OCI-LY3 (cell line): ENCODE data around the gene VCL.

Experiments used
- H2AFZ ChIP-seq: fragments of 200-600, 300-600 bp; shearing (Covaris generic); 2 replicates; pipeline ENCODE4 v1.6.0; 2014; ENCODE audit warnings: antibody characterized with exemption, low read depth, low read length
- H3K27ac ChIP-seq: fragments of 200-600, 300-600 bp; sonication (generic); 2 replicates; pipeline ENCODE4 v1.5.1; 2014; ENCODE audit warnings: mild to moderate bottlenecking, low read length, moderate library complexity, mixed read lengths
- H3K27me3 ChIP-seq: fragments of 200-600, 300-600 bp; sonication (generic); 2 replicates; pipeline ENCODE4 v1.6.1; 2014; ENCODE audit warnings: low read depth, low read length, mixed read lengths
- H3K36me3 ChIP-seq: fragments of 200-600, 300-600 bp; sonication (generic); replicated peaks from 2 replicates; pipeline ENCODE3; 2014; ENCODE audit warnings: low read depth, low read length, mixed read lengths
- H3K4me1 ChIP-seq: fragments of 300-600, 200-600 bp; sonication (generic); 2 replicates; pipeline ENCODE4 v1.6.1; 2014; ENCODE audit warnings: low read length, mixed read lengths
- H3K4me2 ChIP-seq: fragments of 200-600, 300-600 bp; sonication (generic); 2 replicates; pipeline ENCODE4 v1.6.1; 2014; ENCODE audit warnings: low read length, mixed read lengths
- H3K4me3 ChIP-seq: fragments of 300-600, 200-600 bp; sonication (generic); 2 replicates; pipeline ENCODE4 v1.5.1; 2014; ENCODE audit warnings: antibody characterized with exemption, mild to moderate bottlenecking, low read length, moderate library complexity
- H3K79me2 ChIP-seq: fragments of 300-600, 200-600 bp; shearing (Covaris generic); 2 replicates; pipeline ENCODE4 v1.6.1; 2014; ENCODE audit warnings: mild to moderate bottlenecking, low read length, mixed read lengths
- H3K9ac ChIP-seq: fragments of 300-600, 200-600 bp; shearing (Covaris generic); 2 replicates; pipeline ENCODE4 v1.6.0; 2014; ENCODE audit warnings: mild to moderate bottlenecking, low read length, moderate library complexity
- H3K9me3 ChIP-seq: fragments of 200-600, 300-600 bp; shearing (Covaris generic); 2 replicates; pipeline ENCODE4 v1.6.1; 2014; ENCODE audit warnings: low read length, mixed read lengths; ENCODE audit not compliant: insufficient read depth
- H4K20me1 ChIP-seq: fragments of 200-600, 300-600 bp; sonication (generic); 2 replicates; pipeline ENCODE4 v1.6.1; 2016; ENCODE audit warnings: low read length, mixed read lengths; ENCODE audit not compliant: insufficient read depth
- EZH2phosphoT487 ChIP-seq: fragments of 200-600 bp; shearing (Covaris generic); IDR thresholded peaks from 2 replicates; pipeline ENCODE4 v1.6.1; 2018; ENCODE audit warnings: antibody characterized with exemption, mixed run types, low read depth
- TF ChIP-seq, protein P1 (sequence below): fragments of 200-600, 300-600 bp; sonication (generic); IDR thresholded peaks from 2 replicates; pipeline ENCODE4 v1.5.1; 2014; ENCODE audit warnings: antibody characterized with exemption, low read length, low read depth

VCL gene

DNA sequence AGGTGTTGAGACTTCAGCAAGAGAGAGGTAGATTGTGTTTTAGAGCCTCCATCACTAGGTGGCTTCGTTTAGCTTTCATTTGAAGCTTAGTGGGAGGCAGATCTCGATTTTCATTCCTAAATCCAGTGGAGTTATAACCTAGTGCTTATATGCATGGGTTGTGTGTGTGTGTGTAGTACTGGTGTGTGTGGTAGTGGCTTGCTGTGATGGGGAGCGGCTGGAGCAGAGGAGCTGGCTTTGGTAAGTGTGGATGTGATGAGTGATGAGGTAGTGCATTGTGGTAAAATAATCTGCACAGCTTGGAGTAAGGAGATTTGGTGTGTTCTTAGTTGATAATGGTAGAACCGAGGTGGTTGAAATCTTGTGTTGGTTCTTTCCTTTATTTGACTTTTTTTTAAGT is 109.5 kb downstream of the VCL start:
- Histone ChIP-seq H3K79me2 (no peaks in the 10 kb centered on the region), H3K27ac (no peak overlapping the region), H2AFZ (no peak overlapping the region), H3K4me3 (no peak overlapping the region), H3K4me1 (no peaks in the 10 kb centered on the region), H3K9ac (no peak overlapping the region), H3K9me3 (no peaks in the 10 kb centered on the region), H3K4me2 (no peak overlapping the region), H3K36me3 (peaks cover 12% of the 10 kb centered on the region), H3K27me3 (no peaks in the 10 kb centered on the region), H4K20me1 (no peaks in the 10 kb centered on the region)
- TF ChIP-seq EZH2phosphoT487, result no peak
- TF ChIP-seq, protein P1, sequence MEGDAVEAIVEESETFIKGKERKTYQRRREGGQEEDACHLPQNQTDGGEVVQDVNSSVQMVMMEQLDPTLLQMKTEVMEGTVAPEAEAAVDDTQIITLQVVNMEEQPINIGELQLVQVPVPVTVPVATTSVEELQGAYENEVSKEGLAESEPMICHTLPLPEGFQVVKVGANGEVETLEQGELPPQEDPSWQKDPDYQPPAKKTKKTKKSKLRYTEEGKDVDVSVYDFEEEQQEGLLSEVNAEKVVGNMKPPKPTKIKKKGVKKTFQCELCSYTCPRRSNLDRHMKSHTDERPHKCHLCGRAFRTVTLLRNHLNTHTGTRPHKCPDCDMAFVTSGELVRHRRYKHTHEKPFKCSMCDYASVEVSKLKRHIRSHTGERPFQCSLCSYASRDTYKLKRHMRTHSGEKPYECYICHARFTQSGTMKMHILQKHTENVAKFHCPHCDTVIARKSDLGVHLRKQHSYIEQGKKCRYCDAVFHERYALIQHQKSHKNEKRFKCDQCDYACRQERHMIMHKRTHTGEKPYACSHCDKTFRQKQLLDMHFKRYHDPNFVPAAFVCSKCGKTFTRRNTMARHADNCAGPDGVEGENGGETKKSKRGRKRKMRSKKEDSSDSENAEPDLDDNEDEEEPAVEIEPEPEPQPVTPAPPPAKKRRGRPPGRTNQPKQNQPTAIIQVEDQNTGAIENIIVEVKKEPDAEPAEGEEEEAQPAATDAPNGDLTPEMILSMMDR, result no peak

DNA sequence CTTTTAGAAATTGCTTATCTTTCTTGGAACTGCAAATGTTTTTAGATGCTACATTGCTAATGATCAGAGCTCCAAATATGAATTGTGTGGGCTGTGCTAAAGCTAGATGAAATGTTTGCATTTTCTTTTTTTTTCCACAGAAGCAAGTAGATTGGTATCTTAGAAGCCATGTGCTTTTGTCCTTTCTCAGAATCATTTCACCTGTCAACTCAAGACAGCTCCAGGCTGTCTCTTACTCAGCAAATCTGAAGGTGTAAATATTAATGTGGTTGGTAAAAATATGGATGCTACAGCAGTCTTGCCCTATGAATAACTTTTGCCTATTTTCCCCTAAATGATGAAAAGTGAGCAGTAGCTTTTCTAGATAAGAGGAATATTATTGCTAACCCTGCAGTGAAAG is 111.5 kb downstream of the VCL start:
- Histone ChIP-seq H3K4me2 (no peak overlapping the region), H2AFZ (no peak overlapping the region), H3K27ac (no peak overlapping the region), H3K9ac (no peak overlapping the region), H3K27me3 (no peaks in the 10 kb centered on the region), H3K4me1 (no peaks in the 10 kb centered on the region), H4K20me1 (no peaks in the 10 kb centered on the region), H3K79me2 (no peaks in the 10 kb centered on the region), H3K4me3 (no peak overlapping the region), H3K9me3 (no peaks in the 10 kb centered on the region), H3K36me3 (peaks cover 14% of the 10 kb centered on the region)
- no peak for TF ChIP-seq EZH2phosphoT487
- TF ChIP-seq, protein P1, result no peak

DNA sequence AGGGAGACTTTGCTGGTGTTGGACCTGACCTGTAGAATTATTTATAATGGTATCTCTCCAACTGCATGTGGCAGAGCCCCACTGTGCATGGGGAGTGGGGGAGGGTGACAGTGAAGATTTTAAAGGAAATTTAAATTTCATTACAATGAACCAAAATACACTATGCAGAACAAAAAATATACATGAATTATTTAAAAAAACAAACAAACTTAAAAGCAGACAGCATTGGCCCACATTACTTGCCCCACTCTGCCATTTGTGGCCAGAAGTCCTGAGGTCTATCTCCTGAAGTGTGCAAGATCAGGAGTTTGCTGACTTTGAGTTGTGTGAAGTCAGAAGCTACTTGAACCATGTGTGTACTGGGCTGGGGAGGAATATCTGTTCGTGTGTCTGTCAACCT is 112.2 kb downstream of the VCL start:
- H3K79me2 ChIP-seq, result no peaks in the 10 kb centered on the region
- H3K9ac ChIP-seq, result no peak overlapping the region
- no peak overlapping the region for H3K4me2 ChIP-seq
- H3K9me3 ChIP-seq, result no peaks in the 10 kb centered on the region
- H4K20me1 ChIP-seq, result no peaks in the 10 kb centered on the region
- H3K27me3 ChIP-seq, result no peaks in the 10 kb centered on the region
- H2AFZ ChIP-seq, result no peak overlapping the region
- no peak overlapping the region for H3K4me3 ChIP-seq
- TF ChIP-seq, protein P1, result no peak
- no peak for TF ChIP-seq EZH2phosphoT487
- H3K27ac ChIP-seq, result no peak overlapping the region
- no peaks in the 10 kb centered on the region for H3K4me1 ChIP-seq
- peaks cover 17% of the 10 kb centered on the region for H3K36me3 ChIP-seq

DNA sequence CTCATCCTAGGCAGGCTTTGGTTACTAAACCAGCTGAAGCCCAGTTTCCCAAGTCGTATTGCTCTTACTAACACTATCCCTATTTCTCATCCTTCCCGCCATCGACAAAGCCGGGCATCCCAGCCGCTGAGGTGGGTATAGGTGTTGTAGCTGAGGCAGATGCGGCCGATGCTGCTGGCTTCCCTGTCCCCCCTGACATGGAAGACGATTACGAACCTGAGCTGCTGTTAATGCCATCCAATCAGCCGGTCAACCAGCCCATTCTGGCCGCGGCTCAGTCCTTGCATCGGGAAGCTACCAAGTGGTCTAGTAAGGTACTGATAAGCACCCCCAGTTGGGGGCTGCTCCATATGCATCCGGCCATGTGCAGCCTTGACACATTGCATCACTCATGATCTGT is 113.9 kb downstream of the VCL start:
- no peak overlapping the region for H3K4me3 ChIP-seq

More for the DNA sequence above, 113.9 kb downstream of the VCL start:
- H3K4me1 ChIP-seq, result no peaks in the 10 kb centered on the region
- no peaks in the 10 kb centered on the region for H4K20me1 ChIP-seq
- no peaks in the 10 kb centered on the region for H3K9me3 ChIP-seq
- H3K36me3 ChIP-seq, result peaks cover 17% of the 10 kb centered on the region
- no peaks in the 10 kb centered on the region for H3K79me2 ChIP-seq
- no peak for TF ChIP-seq EZH2phosphoT487
- TF ChIP-seq, protein P1, result no peak
- no peaks in the 10 kb centered on the region for H3K27me3 ChIP-seq
- H3K27ac ChIP-seq, result no peak overlapping the region
- H3K9ac ChIP-seq, result no peak overlapping the region
- H2AFZ ChIP-seq, result no peak overlapping the region
- no peak overlapping the region for H3K4me2 ChIP-seq
